SK-MEL-5 (cell line): Measurements from ENCODE around the gene KIR3DL2. TPM values are rescaled to one million over a fixed set of nuclear protein-coding genes. Genes with fewer than 3 reads are reported as not detected.
"Not testable (repeated sequence)": the region's sequence is repeated elsewhere in the genome, so short reads cannot be mapped to it uniquely, and the experiment has no call there.

Source experiments
- DNase-seq: peaks from one replicate; pipeline ENCODE4 v3.0.0-alpha.2; 2016; ENCODE audit warnings: low read depth, low spot score
- in situ Hi-C: cut with HindIII; loops from 2 replicates; pipeline ENCODE4 v1.10.0; 2016; ENCODE audit warnings: low sequenced_read_pairs, high pct_unique_total_duplicates, low pct_unique_long_range_greater_than_20kb
- small RNA-seq, 2 experiments: library from RNA; depleted of rRNA; stranded (forward); fragments of <200 nt; gene quantifications; one replicate each; pipeline ENCODE3, GENCODE V24; 2014
- total RNA-seq: library from RNA; depleted of rRNA; stranded (reverse); fragments of >200 nt; shearing (Covaris generic); gene quantifications from 2 replicates; pipeline ENCODE4 v1.2.3, GENCODE V29; 2014; rRNA removed

KIR3DL2 gene
- total RNA-seq, 1 experiment from 2014 or later, result not detected

DNA sequence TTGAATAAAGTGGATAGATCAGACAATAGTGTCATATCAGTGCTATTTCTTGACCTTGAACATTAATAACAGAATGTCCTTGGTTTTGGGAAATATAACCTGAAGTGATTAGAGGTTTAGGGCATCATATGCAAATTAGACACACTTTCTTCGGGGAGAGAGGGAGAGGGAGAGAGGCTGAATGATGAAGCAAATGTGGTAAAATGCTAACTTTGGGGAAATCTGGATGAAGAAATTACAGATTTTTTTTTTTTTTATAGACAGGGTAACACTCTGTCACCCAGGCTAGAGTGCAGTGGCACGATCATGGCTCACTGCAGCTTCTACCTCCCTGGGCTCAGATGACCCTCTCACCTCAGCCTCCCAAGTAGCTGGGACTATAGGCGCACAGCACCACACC, 51.8 kb downstream of the KIR3DL2 start:
- in situ Hi-C loops, result no loop called here
- no peak for DNase-seq

DNA sequence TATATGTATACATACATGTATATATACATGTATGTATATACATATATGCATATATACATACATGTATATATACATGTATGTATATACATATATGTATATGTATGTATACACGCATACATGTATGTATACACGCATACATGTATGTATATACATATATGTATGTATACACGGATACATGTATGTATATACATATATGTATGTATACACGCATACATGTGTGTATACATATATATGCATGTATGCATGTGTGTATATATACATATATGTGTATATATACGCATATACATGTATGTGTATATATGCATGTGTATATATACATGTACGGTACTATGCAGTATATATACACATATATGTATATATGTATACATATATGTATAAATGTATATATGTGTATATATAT, 53.1 kb downstream of the KIR3DL2 start:
- DNase-seq, result no peak
- in situ Hi-C loops, result no loop called here

DNA sequence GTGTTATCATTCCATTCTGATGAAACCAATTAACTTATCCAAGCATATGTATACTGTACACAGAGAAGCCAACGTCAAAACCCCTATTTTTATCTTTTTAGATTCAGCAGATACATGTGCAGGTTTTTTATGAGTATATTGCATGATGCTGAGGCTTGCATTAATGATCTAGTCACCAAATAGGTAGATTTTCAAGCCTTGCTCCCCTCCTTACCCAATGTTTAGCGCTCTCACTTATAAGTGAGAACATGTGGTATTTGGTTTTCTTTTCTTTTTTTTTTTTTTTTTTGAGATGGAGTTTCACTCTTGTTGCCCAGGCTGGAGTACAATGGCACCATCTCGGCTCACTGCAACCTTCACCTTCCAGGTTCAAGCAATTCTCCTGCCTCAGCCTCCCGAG, 54.0 kb downstream of the KIR3DL2 start:
- in situ Hi-C loops, DNase-seq: not testable (repeated sequence)

DNA sequence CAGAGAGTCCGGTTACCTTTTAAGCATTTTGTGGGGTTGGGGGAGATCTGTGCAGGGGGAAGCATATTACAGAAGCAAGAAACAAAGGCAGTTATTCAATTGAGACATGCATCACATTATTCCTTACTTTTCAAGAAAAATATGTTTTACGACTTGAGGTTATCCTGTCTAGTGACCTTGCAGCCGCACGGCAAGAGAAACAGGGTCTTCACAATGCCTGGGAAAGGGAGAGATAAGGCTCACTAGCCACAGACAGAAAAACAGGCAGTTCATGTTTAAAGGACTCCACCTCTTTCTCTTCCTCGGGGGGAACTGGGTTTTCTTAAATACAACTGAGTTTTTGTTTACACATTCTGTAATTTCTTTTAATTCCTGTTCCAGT, 55.2 kb downstream of the KIR3DL2 start:
- DNase-seq, result no peak
- in situ Hi-C loops, result no loop called here

DNA sequence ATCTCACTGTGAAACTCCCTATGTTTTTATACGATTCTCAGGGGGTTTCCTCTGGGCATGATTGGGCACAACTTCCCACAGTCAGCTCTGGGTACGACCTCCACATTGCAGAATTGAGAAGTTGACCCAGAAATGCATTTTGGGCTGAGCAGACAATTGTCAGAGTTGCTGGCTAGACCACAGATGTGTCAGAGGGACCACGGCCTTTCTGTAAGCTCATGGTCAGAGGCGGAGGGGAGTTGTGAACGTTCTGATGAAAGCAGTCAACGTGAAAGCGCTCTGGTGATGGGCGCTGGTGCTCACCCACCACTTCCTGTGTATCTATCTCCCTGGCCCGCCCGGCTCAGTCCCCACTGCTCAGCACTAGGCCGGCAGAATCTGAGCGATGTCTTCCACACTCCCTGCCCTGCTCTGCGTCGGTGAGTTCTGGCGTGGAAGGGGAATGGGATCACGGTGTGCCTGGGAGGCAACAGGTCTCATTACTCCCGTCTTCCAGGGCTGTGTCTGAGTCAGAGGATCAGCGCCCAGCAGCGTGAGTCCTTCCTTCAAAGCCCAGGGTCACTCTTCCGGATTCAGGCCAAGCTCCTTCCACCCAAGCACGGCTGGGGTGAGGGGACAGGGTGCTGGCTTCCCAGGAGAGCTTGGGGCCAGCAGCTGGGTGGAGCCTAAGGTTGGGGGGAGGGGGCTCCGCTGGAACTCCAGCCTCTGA, 55.7 kb downstream of the KIR3DL2 start, which contains the start of gene NCR1:
TSS of gene NCR1 (plus strand) at position 346 of the 709 bp plus-strand sequence. CDS start at position 386, 40 bp downstream.
- in situ Hi-C loops, result no loop called here
- DNase-seq, result no peak

DNA sequence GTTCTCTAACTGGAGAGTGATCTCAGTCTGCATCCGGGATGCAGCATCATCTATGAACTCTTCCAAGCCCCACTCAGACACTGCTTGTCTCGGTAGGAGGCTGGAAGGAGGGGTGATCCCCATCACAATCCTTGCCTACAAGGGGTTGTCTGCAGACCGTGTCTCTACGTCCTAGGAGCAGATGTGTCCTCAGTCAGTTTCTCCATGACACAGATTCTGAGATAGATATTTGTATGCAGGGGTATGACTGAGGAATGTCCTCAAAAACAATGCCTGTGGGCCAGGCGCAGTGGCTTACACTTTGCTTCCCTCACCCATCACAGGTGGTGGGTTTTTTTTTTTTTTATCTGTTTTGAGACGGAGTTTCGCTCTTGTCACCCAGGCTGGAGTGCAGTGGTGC, 56.6 kb downstream of the KIR3DL2 start:
- DNase-seq, result no peak
- in situ Hi-C loops, result no loop called here

DNA sequence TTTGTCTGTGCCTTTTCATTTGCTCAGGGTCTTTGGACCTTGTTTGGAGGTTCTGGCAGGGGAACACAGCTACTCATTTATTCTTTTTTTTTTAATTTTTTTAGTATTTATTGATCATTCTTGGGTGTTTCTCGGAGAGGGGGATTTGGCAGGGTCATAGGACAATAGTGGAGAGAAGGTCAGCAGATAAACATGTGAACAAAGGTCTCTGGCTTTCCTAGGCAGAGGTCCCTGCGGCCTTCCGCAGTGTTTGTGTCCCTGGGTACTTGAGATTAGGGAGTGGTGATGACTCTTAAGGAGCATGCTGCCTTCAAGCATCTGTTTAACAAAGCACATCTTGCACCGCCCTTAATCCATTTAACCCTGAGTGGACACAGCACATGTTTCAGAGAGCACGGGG, 57.7 kb downstream of the KIR3DL2 start:
- in situ Hi-C loops, DNase-seq: not testable (repeated sequence)

Small RNAs within 50 kb of the gene (small RNA-seq; reads per million reads assigned to genes)
- gene RNU6-222P, result 0 to 0.14 reads per million in 2 experiments

Other genes starting within 250 kb of the KIR3DL2 start
- gene LILRB1, start 220.0 kb upstream of the KIR3DL2 start, total RNA-seq, result not detected in 2 replicates
- gene LILRB4, start 187.5 kb upstream of the KIR3DL2 start, total RNA-seq, result not detected in 2 replicates
- gene KIR3DL3, start 126.0 kb upstream of the KIR3DL2 start, total RNA-seq, result not detected in 2 replicates
- gene KIR2DL3, start 111.9 kb upstream of the KIR3DL2 start, total RNA-seq, result not detected in 2 replicates
- not detected in 2 replicates for gene KIR2DL1, start 80.7 kb upstream of the KIR3DL2 start, total RNA-seq
- gene KIR2DL4, start 46.8 kb upstream of the KIR3DL2 start, total RNA-seq, result not detected in 2 replicates
- not detected in 2 replicates for gene KIR3DL1, start 34.0 kb upstream of the KIR3DL2 start, total RNA-seq
- not detected in 2 replicates for gene KIR2DS4, start 17.8 kb upstream of the KIR3DL2 start, total RNA-seq
- not detected in 2 replicates for gene FCAR, start 23.8 kb downstream of the KIR3DL2 start, total RNA-seq
- gene NCR1, start 55.7 kb downstream of the KIR3DL2 start, total RNA-seq, result not detected in 2 replicates
- 0.08 and 0.13 TPM in 2 replicates for gene NLRP7, start 97.1 kb downstream of the KIR3DL2 start, total RNA-seq
- not detected in 2 replicates for gene NLRP2, start 115.9 kb downstream of the KIR3DL2 start, total RNA-seq
- gene GP6, start 187.8 kb downstream of the KIR3DL2 start, total RNA-seq, result not detected in 2 replicates
- gene RDH13, start 212.7 kb downstream of the KIR3DL2 start, total RNA-seq, result 18.1 and 20.7 TPM in 2 replicates
- 8.1 and 8.7 TPM in 2 replicates for gene EPS8L1, start 225.4 kb downstream of the KIR3DL2 start, total RNA-seq